GM21529 (cell line): ENCODE data around the gene FAM50B.

ENCODE experiments used
- ATAC-seq: cut with Tn5 transposase; IDR thresholded peaks from one replicate; pipeline ENCODE4 v1.9.1; 2021; ENCODE audit not compliant: unreplicated experiment

The FAM50B gene, protein sequence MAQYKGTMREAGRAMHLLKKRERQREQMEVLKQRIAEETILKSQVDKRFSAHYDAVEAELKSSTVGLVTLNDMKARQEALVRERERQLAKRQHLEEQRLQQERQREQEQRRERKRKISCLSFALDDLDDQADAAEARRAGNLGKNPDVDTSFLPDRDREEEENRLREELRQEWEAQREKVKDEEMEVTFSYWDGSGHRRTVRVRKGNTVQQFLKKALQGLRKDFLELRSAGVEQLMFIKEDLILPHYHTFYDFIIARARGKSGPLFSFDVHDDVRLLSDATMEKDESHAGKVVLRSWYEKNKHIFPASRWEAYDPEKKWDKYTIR

DNA sequence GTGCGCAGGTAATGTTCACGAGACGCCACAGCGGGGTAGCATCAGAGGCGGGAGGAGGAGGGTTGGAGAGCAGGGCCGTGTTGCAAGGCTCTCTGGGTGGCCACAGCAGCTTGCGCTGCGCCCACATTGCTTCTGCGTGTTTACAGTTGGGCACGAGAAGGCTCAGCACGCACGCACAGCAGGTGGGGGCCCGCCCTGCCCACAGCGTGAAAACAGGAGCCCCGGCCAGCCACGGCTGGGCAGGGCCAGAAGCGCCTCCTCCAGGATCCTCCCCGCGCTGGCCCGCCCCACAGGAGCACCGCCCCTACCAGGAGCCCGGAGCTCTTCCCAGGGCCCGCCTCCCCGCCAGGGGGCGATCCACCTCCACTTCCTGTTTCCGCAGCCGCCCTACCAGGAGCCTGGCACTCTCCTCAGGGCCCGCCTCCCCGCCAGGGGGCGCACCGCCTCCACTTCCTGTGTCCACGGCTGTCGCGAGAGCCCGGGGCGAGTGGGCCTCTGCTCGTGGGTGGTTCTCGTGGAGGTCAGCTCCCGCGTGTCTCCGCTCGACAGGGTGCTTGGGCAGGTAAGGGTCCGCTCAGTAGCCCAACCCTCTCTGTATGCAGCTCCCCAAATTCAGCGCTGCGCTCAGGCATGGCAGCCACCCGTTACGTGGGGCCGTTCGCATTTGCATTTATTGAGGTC is at the start of gene FAM50B:
Gene FAM50B, plus strand, starts transcription at position 449 of the 681 bp plus-strand sequence. CDS start 439 bp downstream, outside the sequence.
- ATAC-seq: peak; percentile 93

DNA sequence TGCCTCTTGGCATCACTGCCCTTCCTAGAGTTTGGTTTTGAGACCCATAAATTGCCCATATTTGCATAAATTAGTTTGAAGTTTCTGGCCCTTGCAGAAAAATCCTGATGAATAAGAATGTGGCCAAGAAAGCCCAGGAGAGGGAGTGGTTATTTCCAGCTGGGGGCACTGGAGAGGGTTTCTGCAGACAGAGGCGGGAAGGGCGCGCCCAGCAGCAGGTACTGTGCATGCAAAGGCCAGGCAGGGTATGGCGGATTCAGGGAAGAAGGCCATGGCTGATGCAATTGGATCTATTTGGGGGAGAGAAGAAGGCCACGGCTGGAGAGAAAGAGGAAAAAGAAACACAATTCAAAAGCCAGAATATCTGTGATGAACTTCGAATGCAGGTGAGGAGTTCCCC is 49.5 kb upstream of the FAM50B start:
- ATAC-seq: no peak

DNA sequence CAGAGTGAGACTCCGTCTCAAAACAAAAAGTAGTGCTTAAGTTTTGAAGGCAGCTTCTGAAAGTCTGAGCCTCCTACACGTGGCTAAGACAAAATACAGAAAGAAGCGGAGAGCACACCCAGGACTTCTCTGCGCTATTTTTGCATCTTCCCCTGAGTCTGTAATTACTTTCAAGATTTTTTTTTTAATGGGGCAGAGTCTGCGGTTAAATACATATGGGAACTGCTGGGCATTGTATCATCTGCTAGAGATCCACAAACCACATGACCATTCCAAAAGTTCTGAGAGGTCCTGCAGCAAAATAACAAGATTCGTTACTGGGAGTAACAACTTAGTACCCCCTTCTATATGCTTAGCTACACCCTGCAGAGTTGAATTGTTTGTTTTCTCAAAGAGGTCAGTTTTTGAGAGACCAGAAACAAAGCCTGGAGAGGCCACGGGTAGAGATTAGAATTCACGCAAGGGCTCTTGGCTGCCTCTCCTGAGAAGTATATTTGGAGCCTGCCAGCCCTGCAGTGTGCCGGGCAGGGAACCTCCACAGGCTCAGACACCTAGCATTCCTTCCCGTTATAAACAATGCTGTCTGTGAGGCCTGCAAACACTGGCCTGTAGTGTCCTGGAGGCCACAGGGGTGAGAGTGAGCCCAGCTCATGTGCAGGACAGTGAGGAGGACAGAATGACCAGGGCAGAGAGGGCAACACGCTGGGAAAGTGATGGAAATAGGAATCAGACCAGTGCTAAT is 48.2 kb upstream of the FAM50B start:
- ATAC-seq: no peak

DNA sequence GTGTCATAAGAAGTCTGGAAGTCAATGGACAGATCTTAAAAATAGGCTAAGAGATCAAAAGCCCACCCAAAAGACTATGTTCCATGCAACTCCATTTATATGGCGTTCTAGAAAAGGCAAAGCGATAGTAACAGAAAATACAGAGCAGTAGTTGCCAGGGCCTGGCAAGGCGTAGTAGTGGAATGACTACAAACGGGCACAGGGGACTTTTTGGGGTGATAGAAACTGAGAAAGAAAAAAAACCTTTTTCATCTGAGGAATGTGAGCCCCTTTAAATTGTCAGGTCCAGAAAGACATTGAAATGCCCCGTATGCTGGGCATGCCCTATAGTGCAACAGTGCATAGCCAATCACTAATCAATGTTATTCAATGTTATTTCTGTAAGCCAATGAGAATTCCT is 47.2 kb upstream of the FAM50B start:
- peak; percentile 47 for ATAC-seq

DNA sequence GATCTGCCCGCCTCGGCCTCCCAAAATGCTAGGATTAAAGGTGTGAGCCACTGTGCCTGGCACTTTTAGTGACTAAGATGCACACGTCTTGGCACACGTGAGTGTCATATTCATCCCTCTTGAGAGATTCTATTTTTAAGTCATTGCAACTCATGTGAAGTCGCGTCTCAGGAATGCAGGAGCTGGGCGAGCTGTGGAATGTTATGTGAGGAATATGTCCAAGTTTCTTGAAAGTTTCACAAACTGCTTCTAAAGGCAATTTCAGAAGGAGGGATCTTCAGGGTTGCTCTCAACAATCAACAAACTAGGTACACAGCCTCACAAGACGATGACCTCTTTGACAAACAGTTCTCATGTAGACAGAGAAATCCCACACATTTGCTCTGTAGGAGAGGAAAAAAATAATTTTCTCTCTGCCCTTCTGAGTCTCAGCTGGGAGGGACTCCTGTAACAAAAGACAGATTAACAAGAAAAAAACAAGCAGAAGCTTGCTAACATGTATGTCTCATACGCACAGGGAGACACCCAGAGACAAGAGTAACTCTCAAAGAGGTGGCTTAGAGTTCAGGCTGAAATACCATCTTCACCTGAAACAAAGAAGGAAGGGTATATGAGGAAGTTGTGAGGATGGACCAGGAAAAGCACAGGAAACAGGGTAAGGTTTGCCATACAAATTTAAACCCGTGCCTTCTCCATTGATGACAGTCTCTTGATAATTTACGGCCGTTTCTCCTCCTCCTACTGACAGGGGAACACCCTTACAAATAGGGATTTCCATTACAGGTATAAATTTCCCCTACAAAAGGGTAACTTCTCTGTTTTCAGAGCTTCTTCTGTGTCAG is 45.3 kb upstream of the FAM50B start:
- no peak for ATAC-seq

DNA sequence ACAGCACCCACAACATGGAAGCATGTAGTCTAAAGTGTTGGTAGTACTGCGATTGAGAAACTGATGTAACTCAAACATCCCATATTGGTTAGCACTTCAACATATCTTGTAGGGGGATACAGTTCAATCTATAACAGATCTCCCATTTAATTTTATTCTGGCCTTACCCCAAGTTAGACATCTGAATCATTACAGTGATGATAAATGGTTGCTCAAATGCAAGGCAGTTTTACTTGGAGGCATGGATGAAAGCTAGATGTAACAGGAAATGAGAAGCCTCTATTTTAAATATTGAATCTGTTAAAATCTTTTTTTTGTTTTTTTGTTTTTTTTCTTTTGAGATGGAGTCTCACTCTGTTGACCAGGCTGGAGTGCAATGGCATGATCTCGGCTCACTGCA is 44.2 kb upstream of the FAM50B start:
- no peak for ATAC-seq

DNA sequence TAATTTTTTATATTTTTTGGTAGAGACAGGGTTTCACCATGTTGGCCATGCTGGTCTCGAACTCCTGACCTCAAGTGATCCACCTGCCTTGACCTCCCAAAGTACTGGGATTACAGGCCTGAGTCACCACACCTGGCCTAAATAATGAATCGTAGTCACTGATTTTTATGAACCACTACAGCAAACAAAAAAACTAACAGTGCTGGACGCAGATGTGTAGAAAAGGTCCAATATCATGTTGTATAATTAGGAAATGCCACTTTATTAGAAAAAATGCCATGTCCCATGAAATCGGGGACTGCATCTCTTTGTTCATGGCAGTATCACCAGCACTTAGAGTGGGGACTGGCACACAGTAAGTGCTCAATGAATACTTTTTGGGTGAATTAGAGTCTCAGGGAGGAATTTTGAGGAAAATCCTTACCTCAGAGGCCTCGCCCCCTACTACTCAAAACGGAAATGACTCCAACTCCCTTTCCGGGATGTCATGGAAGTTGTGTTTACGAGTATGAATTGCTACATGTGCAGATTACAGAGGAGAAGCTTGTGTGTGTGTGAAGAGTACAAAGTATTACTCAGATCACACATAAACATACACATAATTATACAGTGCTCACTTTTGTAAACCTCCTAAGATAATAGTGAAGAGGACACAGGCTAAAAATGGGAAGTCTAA is 43.6 kb upstream of the FAM50B start:
- no peak for ATAC-seq

DNA sequence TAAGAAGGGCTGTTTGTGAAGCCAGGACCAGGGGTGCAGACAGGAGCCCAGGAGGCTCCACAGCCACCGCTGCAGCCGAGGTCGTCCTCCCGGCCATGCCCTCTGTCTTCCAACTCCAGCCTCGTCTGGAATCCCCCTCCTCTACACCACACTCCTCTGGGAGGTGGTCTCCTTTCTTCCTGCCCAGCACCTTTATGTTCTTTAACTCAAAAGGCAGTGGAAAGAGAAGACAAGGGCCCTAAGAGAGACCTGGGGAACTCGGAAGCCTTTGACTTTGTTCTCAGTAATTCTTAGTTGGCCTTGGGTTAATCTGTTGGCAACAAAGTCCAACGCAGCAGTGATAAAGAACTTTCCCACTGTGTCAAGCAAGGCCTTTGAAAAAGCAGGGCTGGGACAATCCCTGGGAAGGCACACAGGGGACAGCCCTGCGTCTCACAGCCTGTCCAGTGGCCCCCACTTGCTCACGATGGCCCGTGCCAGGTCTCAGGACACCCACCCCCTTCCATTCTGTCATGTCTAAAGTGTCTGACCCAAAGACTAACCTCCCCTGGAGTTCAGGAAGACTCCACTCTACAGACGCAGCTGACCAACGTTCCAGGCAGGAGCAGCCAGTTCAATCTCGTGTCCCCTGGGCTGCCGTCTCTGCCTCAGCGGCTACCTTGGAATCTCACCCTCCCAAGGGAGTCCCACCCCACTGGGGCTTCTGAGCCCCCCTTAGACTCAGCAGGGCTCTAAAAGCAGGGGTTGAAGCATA is 42.8 kb upstream of the FAM50B start:
- ATAC-seq: no peak

DNA sequence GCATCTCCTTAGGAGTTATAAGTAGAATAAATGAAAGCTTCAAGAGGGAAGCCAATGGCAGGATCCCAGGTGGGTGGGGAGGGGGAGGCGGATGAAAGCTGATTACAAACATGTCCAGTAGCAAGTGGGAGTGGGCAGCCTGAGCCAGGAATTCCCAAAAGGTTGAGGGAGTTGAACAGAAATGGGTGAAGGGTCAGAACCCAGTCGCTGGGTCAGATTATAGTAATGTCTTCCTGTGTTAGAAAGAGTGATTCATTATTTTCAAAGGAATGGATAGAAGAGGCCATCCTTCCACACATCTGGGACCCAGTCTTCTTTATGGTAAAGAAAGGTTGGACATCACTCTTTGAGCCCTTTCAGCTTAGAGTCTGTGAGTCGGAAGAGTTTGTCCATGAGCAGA is 41.0 kb upstream of the FAM50B start:
- no peak for ATAC-seq

DNA sequence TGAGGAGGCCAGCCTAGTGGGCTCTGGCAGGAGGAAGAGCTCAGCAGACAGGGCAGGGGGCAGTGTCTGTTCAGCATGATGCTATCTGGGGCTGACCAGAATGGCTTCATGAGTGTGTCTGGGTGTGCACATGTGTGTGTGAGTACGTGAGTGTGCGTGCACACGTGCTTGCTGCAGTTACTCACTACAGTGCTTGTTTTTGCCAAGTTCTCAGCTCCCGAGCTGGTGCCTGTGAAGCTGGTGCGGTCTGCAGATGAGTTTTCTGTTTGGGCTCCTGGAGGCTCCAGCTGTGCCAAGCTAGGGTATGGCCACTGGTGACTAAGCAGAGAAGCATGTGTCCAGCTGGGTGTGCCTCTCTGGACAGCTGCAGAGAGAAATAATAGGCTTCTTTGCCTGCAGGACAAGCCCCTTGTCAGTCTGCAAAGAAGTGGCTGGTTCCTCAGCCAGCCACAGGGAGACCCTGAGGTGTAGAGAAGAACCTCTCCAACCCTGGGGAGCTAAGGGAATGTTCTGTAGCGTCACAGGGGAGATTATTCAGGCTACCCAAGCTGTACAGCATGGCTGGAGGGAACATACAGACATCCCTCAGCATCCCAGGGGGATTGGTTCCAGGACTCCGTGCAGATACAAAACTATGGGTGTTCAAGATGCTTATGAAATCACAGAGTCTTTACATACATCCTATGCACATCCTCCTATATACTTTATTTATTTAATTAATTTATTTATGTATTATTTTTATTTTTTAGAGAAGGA is 40.2 kb upstream of the FAM50B start:
- no peak for ATAC-seq

DNA sequence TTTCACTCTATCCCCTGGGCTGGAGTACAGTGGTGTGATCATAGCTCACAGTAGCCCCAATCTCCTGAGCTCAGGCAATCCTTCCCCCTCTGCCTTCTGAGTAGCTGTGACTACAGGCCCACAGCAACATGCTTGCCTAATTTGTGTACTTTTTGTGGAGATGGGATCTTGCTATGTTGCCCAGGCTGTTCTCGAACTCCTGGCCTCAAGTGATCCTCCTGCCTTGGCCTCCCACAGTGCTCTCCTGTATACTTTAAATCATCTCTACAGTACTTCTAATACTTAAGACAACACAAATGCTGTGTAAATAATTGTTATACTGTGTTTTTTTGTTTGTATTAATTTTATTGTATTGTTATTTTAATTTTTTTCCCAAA is 39.7 kb upstream of the FAM50B start:
- ATAC-seq: no peak

DNA sequence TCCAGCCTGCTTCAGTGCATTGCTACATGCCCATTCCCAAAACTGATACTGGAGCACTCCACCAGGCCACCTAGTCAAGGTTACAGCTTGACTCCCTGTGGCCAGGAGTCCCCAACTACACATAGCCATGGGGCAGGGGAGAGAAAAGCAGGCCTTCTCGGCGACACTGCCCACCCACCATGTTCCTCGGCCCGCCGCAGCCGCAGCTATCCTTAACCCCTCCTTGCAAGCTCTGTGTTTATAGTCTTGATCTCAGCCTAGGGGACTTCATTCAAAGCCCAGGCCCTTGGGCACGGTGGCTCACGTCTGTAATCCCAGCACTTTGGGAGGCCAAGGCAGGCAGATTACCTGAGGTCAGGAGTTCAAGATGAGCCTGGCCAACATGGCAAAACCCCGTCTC is 39.2 kb upstream of the FAM50B start:
- no peak for ATAC-seq

DNA sequence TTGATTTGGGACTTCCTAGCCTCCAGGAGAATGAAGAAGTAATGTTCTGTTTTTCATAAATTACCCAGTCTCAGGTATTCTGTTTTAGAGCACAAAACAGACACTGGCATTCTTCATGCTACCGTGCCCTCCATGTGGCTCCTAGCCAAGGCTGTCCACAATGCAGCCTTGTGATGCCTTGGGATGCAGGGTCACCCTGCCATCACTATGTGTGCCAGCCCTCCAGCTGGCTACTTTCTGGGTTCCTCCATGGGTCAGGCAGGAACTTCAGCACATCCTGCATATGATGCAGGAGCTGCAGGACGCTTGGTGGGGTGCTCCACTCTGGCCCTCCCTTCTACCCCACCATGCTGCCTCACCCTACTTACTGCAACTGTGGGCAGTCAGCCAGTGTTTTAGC is 38.0 kb upstream of the FAM50B start:
- ATAC-seq: no peak

DNA sequence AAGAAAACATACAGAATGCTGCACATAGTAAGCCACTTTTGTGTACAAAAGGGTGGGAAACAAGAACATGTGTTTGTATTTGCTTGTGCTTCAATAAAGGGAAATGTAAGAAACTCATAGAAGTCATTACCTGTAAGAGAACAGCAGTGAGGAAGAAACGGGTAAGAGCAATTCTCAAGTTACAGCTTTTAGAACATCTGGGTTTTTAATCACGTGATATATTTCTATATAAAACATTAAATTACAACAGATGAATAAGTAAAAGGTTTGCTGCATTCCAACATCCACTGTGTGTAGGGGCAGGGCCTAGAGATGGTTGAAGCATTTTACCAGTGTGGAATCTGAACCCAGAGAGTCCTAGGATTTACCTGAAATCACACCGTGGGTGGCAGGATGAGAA is 36.6 kb upstream of the FAM50B start:
- no peak for ATAC-seq

DNA sequence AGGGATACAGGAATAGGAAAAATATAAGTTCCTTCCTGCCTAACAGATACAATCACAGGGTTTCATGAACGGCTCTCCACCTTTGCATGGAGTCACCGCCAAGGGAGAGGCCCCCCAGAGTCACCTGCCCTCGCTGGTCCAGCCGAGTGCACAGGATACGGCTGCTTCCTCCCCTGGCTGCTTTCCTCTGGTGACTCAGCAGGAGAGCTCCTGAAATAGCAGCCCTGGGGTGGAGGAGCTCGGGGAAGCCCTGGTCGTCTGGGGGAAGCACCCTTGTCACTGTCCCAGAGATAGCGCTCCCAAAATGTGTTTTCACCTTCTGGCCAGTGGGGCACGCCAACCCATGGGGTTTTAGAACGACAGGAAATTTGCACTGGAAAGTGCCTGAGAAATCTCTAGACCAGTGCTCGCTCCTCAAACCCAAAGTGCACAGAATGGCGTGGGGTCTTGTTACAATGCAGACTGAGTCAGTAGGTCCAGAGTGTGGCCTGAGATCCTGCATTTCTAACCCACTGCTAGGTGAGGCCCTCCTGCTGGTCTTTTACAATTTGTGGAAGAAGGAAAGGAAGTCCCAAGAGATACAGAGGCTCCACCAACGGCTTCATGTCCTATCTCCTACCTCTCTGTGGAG is 35.9 kb upstream of the FAM50B start:
- ATAC-seq: peak; percentile 82

DNA sequence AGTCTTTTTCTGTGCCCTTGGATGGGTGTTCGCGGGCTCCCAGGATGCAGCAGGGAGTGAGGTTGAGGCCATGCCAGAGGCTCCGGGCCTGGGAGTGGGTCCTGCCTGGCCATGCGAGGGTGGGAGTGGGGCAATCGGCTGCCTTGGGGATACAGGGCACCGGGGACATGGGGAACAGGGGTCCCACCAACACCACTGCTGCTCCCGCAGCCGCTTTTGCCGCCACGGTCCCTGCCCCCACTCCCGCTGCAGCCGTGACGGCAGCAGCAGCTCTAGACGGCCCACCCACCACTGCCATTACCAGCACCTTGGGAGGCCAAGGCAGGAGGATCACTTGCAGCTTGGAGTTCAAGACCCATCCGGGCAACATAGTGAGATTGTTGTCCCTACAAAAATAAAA is 35.3 kb upstream of the FAM50B start:
- no peak for ATAC-seq

DNA sequence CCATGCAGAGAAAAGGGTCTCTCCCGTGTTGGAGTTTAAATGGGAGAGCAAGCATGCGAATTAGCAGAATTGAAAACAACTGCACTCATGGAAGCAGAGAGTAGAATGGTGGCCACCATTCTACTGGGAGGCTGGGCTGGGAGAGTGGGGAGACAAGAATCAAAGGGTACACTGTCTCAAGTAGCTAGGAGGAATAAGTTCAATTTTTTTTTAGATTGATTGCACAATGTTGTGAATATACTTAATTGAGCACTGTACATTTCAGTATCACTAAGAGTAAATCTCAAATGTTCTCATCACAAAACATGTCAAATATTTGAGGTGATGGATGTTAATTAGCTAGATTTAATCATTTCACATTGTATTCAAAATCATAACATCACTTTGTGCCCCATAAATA is 34.6 kb upstream of the FAM50B start:
- no peak for ATAC-seq

DNA sequence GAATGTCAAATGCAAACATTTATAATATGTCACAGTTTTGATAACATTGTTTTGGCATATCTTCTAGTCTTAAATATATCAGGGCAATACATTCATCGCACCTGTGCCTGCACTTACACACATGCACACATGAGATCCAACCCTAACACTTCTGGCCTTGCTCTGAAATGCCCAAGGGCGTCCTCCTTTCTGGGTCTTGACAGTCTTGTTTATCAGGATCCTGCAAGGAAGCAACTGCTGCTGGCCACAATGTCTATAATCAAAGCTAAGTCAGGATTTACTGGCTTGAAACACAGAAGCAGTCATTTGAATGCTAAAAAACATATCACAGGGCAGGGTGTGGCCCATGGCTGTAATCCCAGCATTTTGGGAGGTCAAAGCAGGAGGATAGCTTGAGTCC is 32.9 kb upstream of the FAM50B start:
- ATAC-seq: no peak
